GM12892 (cell line): ENCODE measurements around the gene ERGIC1.

Experiments
- POLR2A ChIP-seq: IDR thresholded peaks from 2 replicates; pipeline ENCODE4 v1.6.1; 2011; ENCODE audit warnings: low read depth, low read length, control low read depth
- POLR2AphosphoS5 ChIP-seq: IDR thresholded peaks from 2 replicates; pipeline ENCODE4 v1.6.1; 2011; ENCODE audit warnings: low read depth, low read length, control low read depth
- TAF1 ChIP-seq: IDR thresholded peaks from 2 replicates; pipeline ENCODE4 v1.6.1; 2011; ENCODE audit warnings: low read depth, mild to moderate bottlenecking, control low read depth, low read length, borderline replicate concordance

DNA sequence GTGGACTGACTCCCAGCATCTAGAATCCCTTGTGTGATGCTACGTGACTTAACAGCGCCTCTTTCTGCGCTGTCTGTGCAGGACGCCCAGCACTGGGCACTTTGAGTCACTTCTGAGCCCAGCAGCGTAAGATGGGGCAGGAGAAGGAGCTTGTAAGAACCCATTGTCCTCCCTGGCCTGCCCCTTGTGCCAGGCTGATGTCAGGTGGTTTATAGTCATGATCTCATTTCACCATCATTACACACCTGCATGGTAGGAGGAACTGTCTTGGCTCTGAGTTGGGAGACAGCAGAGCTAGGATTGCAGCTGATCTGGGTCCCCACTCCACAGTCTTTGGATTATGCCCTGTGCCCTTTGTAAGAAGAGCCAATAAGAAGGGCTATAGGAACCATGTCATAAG lies 12.2 kb downstream of the ERGIC1 start:
- TF ChIP-seq TAF1 (no peak), POLR2AphosphoS5 (no peak), POLR2A (no peak)
